ENCODE data around the gene KDM1B. TPM values are rescaled to one million over a fixed set of nuclear protein-coding genes. Genes with fewer than 3 reads are reported as not detected.

KDM1B gene
- total and polyA plus RNA-seq, 9 of the 15 experiments (the other 6 are each of a cell fraction or from before 2014, with no cell fraction given): 1.4 to 58.9 (median 36.3) TPM

DNA sequence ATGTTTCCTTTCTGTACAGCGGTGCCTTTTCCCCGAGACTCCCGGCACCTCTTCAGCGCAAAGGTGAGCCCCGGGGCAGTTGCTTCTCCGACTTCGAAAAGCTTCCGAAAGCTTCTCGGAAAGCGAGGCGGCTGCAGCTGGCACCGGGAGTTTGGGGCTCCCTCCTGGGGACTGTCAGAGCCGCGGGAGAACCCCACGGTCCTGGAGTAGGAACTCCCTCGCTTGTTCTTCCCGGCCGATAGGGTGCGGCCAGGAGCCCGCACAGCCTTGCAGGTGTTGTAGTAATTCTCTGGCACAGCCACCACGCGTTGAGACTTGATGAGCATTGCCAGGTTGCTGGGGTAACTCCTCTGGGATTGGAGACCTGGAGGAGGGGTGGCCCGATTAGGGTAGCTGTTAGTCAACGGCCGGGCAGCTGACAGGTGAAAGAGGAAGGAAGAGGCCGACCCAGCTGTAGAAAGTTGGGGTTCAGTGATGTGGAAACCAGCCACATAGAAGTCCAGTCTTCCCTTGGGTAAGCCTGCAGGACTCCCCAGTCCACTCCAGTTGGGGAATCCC is 721 bp downstream of the KDM1B start (continued):
- TF ChIP-seq, protein P1, sequence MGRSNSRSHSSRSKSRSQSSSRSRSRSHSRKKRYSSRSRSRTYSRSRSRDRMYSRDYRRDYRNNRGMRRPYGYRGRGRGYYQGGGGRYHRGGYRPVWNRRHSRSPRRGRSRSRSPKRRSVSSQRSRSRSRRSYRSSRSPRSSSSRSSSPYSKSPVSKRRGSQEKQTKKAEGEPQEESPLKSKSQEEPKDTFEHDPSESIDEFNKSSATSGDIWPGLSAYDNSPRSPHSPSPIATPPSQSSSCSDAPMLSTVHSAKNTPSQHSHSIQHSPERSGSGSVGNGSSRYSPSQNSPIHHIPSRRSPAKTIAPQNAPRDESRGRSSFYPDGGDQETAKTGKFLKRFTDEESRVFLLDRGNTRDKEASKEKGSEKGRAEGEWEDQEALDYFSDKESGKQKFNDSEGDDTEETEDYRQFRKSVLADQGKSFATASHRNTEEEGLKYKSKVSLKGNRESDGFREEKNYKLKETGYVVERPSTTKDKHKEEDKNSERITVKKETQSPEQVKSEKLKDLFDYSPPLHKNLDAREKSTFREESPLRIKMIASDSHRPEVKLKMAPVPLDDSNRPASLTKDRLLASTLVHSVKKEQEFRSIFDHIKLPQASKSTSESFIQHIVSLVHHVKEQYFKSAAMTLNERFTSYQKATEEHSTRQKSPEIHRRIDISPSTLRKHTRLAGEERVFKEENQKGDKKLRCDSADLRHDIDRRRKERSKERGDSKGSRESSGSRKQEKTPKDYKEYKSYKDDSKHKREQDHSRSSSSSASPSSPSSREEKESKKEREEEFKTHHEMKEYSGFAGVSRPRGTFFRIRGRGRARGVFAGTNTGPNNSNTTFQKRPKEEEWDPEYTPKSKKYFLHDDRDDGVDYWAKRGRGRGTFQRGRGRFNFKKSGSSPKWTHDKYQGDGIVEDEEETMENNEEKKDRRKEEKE (IDR thresholded peaks at IDR 0.05; ENCODE audit: borderline replicate concordance in 1 of 2, control insufficient read depth in 1 of 2, low read depth in 2 of 2, low read length in 1 of 2): no peak
- TF ChIP-seq, protein P2, sequence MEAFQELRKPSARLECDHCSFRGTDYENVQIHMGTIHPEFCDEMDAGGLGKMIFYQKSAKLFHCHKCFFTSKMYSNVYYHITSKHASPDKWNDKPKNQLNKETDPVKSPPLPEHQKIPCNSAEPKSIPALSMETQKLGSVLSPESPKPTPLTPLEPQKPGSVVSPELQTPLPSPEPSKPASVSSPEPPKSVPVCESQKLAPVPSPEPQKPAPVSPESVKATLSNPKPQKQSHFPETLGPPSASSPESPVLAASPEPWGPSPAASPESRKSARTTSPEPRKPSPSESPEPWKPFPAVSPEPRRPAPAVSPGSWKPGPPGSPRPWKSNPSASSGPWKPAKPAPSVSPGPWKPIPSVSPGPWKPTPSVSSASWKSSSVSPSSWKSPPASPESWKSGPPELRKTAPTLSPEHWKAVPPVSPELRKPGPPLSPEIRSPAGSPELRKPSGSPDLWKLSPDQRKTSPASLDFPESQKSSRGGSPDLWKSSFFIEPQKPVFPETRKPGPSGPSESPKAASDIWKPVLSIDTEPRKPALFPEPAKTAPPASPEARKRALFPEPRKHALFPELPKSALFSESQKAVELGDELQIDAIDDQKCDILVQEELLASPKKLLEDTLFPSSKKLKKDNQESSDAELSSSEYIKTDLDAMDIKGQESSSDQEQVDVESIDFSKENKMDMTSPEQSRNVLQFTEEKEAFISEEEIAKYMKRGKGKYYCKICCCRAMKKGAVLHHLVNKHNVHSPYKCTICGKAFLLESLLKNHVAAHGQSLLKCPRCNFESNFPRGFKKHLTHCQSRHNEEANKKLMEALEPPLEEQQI (IDR thresholded peaks at IDR 0.05): no peak
- TF ChIP-seq, protein P3, sequence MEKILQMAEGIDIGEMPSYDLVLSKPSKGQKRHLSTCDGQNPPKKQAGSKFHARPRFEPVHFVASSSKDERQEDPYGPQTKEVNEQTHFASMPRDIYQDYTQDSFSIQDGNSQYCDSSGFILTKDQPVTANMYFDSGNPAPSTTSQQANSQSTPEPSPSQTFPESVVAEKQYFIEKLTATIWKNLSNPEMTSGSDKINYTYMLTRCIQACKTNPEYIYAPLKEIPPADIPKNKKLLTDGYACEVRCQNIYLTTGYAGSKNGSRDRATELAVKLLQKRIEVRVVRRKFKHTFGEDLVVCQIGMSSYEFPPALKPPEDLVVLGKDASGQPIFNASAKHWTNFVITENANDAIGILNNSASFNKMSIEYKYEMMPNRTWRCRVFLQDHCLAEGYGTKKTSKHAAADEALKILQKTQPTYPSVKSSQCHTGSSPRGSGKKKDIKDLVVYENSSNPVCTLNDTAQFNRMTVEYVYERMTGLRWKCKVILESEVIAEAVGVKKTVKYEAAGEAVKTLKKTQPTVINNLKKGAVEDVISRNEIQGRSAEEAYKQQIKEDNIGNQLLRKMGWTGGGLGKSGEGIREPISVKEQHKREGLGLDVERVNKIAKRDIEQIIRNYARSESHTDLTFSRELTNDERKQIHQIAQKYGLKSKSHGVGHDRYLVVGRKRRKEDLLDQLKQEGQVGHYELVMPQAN (IDR thresholded peaks at IDR 0.05; ENCODE audit: borderline replicate concordance): peak; percentile 71
- no peak for TF ChIP-seq CCNT2 (IDR thresholded peaks at IDR 0.05; ENCODE audit: borderline replicate concordance, extremely low read depth, insufficient read length, low read depth, low read length)
- TF ChIP-seq POLR2B (IDR thresholded peaks at IDR 0.05; ENCODE audit: low read depth, partially characterized antibody): no peak
- TF ChIP-seq ZNF124 (CRISPR knock-in tag; IDR thresholded peaks at IDR 0.05): no peak
- TF ChIP-seq ELF4 (CRISPR knock-in tag; IDR thresholded peaks at IDR 0.05): no peak
- TF ChIP-seq HMG20A (CRISPR knock-in tag; conservative IDR thresholded peaks at IDR 0.05): no peak
- TF ChIP-seq NCOR1 (IDR thresholded peaks at IDR 0.05): no peak
- TF ChIP-seq MAZ (CRISPR knock-in tag; conservative IDR thresholded peaks at IDR 0.05 in 1 of 2, IDR thresholded peaks at IDR 0.05 in 1 of 2): peak in 1 of 2 experiments; percentile 54; a peak in 1 of 4 replicates
- TF ChIP-seq TCF3 (CRISPR knock-in tag; IDR thresholded peaks at IDR 0.05): no peak
- no peak for TF ChIP-seq JUND (IDR thresholded peaks at IDR 0.05; ENCODE audit: borderline replicate concordance, low read depth, low read length)
- no peak for TF ChIP-seq JUND (tag; IDR thresholded peaks at IDR 0.05; ENCODE audit: borderline replicate concordance, low read depth, low read length)
- TF ChIP-seq, protein P4, sequence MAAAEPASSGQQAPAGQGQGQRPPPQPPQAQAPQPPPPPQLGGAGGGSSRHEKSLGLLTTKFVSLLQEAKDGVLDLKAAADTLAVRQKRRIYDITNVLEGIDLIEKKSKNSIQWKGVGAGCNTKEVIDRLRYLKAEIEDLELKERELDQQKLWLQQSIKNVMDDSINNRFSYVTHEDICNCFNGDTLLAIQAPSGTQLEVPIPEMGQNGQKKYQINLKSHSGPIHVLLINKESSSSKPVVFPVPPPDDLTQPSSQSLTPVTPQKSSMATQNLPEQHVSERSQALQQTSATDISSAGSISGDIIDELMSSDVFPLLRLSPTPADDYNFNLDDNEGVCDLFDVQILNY (CRISPR knock-in tag; IDR thresholded peaks at IDR 0.05): no peak
- no peak for TF ChIP-seq PRPF4 (IDR thresholded peaks at IDR 0.05; ENCODE audit: insufficient read depth, low read depth, low read length, poor library complexity, severe bottlenecking)
- TF ChIP-seq ZNF212 (CRISPR knock-in tag; IDR thresholded peaks at IDR 0.05): no peak

Measured in K562 (cell line).